GM19240 (cell line): ENCODE data around the gene FBH1.
"Not testable (repeated sequence)": the region's sequence is repeated elsewhere in the genome, so short reads cannot be mapped to it uniquely, and the experiment has no call there.

Experiments used
- DNase-seq: peaks from one replicate; pipeline ENCODE4 v3.0.0; 2011; ENCODE audit warnings: low spot score; ENCODE audit not compliant: insufficient read length

FBH1 gene

GRCh38 chr10:5903563-5903962, 13.5 kb downstream of the FBH1 start:
- DNase-seq, result no peak

DNA sequence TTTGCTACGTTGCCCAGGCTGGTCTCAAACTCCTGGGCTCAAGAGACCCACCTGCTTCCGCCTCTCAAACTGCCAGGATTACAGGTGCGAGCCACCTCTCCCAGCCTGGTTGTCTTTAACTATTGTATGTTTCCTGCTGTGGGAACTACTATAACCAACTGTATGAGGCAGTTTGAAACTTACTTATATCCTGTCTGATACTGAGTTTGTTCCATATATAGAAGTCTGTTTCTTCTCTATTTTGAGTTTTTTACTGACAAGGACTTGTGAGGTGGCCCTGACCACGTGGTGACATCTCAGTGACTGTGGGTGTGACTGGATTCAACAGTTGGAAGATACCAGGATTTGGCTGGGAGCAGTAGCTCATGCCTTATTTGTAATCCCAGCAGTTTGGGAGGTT, 14.2 kb downstream of the FBH1 start:
- DNase-seq, result peak; percentile 47

- DNase-seq, result no peak
These were observed 15.9 kb downstream of the FBH1 start for GRCh38 chr10:5905854-5906507.

DNA sequence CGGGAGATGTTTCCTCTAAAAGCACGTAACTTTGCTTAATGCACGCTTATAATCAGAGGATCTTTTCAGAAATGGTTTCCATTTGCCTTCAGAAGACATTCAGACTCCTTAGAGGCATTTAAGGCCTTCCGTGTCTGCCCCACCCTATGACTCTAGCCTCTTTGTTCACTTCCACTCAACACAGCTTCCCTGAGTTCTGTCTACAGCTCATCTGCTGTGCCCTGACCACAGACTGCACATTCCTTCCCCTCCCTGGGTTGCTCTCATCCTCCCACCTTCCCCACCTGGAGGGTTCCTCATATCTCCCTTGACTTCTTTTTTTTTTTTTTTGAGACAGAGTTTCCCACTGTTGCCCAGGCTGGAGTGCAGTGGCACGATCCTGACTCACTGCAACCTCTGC, 16.6 kb downstream of the FBH1 start:
- no peak for DNase-seq

DNA sequence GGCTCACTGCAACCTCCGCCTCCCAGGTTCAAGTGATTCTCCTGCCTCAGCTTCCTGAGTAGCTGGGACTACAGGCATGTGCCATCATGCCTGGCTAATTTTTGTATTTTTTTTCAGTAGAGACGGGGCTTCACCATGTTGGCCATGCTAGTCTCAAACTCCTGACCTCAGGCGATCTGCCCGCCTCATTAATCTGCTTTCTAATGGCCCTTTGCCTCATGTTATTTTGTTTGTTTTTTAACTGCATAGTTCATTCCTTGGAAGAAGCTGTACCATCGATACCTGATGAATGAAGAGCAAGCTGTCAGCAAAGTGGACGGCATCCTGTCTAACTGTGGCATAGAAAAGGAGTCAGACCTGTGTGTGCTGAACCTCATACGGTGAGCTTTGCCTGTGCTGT, 18.6 kb downstream of the FBH1 start:
- DNase-seq, result not testable (repeated sequence)

DNA sequence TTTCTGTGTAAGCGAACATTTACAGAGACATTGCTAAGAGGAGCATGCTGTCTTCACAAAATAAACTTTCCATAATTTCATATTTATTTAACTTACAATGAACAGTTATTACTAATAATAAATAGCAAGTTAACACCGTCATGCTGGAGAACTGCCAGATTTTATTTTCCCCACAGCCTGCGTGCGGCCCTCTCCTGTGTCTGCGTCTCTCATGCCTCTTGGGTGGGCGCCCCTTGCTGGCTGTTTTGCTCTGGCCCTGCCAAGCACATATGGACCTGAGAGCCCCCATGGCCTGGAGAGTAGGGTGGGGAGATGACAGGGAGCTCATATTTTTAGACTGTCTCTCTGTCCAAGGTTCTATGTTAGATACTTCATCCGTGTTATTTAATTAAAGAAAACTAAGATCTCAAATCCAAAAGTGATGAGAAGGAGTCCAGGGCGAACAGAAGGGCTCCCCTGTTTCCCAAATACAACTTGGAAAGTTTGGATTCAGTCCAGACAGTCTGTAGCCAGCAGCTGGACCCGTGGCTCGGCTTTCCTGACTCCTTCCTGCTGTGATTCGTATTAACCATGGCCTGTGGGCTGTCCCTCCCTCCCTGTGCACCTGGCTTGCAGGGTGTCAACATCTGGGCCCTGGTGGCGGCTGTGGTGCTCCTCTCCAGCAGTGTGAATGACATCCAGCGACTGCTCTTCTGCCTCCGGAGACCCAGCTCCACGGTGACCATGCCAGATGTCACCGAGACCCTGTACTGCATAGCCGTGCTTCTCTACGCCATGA, 20.5 kb downstream of the FBH1 start:
- DNase-seq, result no peak

DNA sequence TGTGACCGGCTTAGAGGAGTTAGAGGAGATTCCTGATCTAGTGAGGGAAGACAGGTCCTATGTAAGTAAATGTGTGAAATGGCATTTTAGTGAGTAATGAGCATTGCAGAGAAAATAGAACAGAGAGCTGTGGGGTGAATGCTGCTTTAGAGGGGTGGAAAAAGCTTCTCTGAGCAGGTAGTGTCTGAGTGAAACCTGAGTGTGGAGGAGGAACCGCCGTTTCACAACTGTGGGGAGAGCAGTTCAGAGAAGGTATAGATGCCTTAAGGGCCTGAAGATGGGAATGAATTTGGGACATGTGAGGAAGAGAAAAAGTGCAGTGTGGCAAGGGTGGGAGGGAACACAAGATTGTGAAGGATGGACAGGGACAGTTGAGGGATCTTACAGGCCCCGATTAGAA, 21.6 kb downstream of the FBH1 start:
- DNase-seq, result no peak

- no peak for DNase-seq
These were observed 23.7 kb downstream of the FBH1 start for GRCh38 chr10:5913736-5914135.

DNA sequence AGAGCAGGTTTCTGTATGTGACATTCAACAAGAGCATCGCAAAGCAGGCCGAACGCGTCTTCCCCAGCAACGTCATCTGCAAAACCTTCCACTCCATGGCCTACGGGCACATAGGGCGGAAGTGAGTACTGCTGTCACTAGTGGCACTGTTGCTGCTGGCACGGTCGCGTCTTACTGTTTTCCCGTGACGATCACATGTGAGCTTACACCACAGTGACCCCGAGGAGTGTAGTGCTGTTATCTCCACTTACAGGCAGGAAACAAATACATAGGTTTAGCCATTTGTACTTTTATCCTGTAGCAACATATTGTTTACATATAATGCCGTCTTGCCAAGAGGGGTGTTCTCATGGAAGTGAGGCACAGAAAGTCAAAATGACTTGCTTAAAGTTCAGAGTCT, 25.4 kb downstream of the FBH1 start:
- no peak for DNase-seq

GRCh38 chr10:5917305-5917704, 27.3 kb downstream of the FBH1 start:
- no peak for DNase-seq

DNA sequence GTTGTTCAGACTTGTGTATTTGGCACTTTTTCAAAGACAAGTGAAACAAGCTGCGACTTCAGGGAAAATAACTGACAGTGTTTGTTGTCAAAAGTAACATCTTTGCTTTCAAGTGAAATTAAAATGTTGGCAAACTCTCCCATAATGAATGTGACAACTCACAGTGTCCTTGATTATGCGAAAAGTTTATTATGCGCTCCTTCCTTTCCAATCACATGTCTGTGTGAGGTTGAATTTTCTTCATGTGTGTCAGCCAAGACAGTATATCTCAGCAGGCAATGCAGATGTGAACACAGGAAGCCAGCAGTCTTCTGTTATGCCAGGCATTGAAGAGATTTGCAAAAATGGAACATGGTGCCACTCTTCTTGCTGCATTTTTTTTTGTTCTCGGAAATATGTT, 28.7 kb downstream of the FBH1 start:
- no peak for DNase-seq

DNA sequence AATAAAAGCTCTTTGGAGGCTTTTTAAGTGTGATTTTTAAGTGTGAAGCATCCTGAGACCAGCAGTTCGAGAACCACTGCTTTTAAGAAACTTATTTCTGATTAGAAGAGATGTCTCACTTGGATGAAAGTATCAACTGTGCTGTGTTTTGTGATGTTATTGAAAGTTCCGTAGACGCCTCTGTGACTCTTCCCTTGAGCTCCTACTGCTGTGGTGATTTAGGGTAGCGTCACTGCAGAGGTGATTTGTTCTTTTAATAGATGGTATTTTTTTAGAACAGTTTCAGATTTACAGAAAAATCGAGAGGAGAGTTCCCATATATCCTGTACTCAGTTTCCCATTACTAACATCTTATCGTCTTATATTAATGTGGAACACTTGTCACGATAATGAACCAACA, 29.5 kb downstream of the FBH1 start:
- DNase-seq, result no peak

- DNase-seq, result no peak
These were observed 31.7 kb downstream of the FBH1 start for GRCh38 chr10:5921746-5922145.

- DNase-seq, result no peak
These were observed 34.8 kb downstream of the FBH1 start for GRCh38 chr10:5924889-5925288.

GRCh38 chr10:5927306-5927705, 37.3 kb downstream of the FBH1 start:
- DNase-seq, result no peak

- no peak for DNase-seq
These were observed 39.4 kb downstream of the FBH1 start for GRCh38 chr10:5929442-5929841.

DNA sequence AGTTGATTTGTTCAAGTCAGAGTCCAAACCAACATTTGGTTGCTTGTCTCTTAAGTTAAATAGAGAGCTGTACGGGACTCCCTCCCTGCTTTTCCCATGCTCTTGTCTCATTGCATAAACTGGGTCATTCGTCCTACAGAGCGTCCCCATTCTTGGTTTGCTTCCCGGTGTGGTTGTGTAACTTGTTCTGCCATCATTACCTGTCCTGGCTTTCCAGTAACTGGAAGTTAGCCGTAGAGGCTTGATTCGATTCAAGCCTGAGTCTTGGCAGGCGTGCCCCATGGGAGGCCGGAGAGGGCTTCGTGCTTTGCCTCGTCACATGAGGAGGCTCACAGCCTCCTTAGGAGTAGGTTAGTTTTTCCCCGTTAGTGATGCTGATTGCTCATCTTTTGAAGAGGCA, 40.2 kb downstream of the FBH1 start:
- DNase-seq, result no peak

DNA sequence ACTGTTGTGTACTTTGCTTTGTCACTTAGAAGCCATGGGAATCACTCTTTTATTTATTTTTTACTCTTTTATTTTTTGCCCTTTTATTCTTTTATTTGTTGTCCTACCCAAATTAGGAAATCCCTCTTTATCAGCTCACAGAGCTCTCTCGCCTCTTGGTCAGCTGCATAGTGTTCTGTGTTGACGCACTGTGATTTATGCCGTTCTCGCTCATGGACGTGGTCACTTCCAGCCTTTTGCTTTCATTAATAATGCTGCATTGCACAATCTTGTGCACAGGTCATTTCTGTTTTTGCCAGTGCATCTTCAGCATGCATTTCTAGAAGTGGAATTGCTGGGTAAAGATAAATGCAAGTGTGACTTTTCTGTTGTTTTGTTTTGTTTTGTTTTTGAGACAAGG, 42.3 kb downstream of the FBH1 start:
- no peak for DNase-seq

DNA sequence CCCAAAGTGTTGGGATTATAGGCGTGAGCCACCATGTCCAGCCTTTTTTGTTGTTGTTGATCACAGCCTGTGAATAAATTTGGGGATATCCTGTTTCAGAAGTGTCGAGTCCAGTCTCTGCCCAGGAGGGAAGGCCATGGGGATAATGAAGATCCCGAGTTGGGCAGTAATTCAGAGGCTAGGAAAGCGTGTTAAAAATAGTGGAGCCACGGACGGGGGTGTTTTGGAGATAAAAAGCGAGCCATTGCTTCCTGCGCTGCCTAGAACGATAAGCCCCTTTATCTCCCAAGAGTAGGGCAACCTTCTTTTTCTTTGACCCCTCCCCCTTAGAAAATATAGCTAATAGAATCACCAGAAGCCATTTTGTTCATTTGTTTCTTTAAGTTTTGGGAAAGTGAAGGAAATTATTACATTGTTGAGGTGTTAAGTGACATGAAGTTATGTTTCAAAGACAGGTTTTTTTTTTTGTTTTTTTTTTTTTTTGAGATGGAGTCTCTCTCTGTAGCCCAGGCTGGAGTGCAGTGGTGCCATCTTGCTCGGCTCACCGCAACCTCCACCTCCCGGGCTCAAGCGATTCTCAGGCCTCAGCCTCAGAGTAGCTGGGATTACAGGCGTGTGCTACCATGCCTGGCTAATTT, 44.0 kb downstream of the FBH1 start:
- no peak for DNase-seq

- DNase-seq, result no peak
These were observed 45.6 kb downstream of the FBH1 start for GRCh38 chr10:5935628-5936027.

DNA sequence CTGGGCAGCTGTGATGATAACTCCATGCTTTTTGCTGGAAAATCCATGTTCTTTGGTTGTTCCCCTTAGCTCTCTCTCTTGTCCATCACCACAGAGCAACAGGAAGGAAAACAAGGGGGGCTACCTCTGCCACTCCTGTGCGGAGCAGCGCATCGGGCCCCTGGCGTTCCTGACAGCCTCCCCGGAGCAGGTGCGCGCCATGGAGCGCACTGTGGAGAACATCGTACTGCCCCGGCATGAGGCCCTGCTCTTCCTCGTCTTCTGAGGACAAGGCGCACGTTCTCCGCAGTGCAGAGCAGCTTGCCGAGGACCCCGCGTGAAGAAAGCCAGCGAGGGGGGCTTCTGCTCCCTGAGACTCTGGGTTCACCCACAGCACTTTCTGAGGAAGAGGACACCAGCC, 47.0 kb downstream of the FBH1 start:
- DNase-seq, result no peak

DNA sequence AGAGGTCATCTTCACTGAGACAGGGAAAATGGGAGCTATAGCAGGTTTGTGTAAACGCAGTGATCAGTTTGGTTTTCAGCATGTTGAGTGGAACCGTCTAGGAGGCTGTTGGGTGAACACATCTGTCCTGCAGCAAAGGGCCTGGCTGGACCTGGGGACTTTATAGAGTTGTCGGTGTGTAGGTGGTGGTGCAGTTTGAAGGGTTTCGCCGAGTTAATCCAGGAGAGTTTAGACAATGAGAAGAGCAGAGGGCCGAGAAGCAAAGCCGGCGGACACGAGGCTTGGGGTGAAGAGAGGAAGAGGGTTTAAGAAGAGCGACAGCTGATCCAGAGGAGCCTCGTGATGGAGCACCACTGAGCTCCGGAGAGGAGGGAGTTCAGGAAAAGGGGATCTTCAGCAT, 48.2 kb downstream of the FBH1 start:
- no peak for DNase-seq

DNA sequence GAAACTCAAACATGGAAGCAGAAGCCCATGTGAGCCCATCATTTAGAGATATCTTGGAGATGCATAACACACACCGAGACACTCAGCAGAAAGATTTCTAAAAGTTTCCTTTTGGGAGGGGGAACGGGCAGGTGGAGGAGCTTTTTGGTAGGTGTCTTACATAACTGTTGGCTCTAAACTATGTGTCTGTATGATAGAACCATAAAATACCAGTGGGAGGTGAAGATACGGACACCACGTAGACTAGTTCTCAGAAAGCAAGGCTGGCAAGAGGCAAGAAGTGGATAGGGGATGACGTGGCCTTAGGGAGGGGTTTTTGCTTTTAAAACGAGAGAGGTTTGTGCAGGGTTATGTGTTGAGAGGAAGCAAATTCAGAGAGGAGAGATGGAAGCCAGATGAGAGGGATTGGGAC, 50.8 kb downstream of the FBH1 start:
- no peak for DNase-seq
